ENCODE results near the gene MARK4.

DNA sequence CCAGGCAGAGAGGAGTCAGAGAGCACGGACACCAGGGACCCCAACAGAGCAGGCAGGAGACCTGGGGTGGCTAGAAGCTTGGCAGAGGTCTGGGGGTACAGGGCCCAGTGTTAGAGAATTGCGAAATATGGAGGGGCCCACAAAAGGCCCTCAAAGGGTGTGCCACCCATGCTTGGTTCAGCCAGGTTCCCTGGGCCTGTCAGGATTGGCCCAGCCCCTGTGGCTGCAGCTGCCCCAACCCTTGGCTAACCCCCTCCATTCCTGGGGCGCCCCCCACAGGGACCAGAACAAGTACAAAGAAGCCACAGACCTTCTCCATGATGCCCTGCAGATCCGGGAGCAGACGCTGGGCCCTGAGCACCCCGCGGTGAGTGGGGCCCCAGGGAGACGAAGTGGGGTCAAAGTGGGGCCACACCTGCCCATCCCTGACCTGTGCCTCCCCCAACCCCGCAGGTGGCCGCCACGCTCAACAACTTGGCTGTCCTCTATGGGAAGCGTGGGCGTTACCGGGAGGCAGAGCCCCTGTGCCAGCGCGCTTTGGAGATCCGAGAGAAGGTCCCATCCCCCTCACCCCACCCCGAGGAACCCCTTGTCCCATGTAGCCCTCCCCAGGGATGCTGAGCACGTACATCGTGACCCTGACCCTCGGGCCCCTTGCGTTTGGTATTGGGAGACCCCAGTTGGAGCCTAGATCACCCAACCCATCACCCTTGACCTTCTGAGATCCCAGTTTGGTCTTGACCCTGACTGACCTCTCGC is 97.5 kb downstream of the MARK4 start:
- TF ChIP-seq POLR2AphosphoS5 (IDR thresholded peaks at IDR 0.05; ENCODE audit: borderline replicate concordance, low read depth, low read length), result no peak
- TF ChIP-seq EZH2 (IDR thresholded peaks at IDR 0.05), result no peak
